ENCODE results near the gene SYT6.

SYT6 gene

GRCh38 chr1:114189398-114189797, 35.7 kb upstream of the SYT6 start:
- H3K9me3 ChIP-seq (ENCODE audit: control extremely low read depth in 1 of 5, control insufficient read depth in 4 of 5, insufficient read depth in 2 of 5, low read depth in 1 of 5, low read length in 4 of 5): no peaks in the 10 kb centered on the region
- H3K27ac ChIP-seq (ENCODE audit: insufficient read depth in 1 of 2, low read depth in 1 of 2, low read length in 2 of 2, poor library complexity in 1 of 2, severe bottlenecking in 2 of 2): no peak overlapping the region
- H3K4me3 ChIP-seq (ENCODE audit: control insufficient read depth in 1 of 7, extremely low read depth in 1 of 7, insufficient read depth in 4 of 7, low read depth in 2 of 7, low read length in 6 of 7): no peak overlapping the region
- POLR2A ChIA-PET: no interaction called here
- H3K36me3 ChIP-seq (ENCODE audit: control insufficient read depth in 4 of 4, insufficient read depth in 4 of 4, low read length in 3 of 4): no peaks in the 10 kb centered on the region
- peaks cover 0 to 4% (median 2%) of the 10 kb centered on the region in 5 experiments for H3K27me3 ChIP-seq (replicated peaks in 2 of 5; ENCODE audit: control insufficient read depth in 4 of 5, insufficient read depth in 5 of 5, low read length in 4 of 5)
- CTCF ChIA-PET: no interaction called here
- 100% methylated on average over 3 of the region's 3 CpGs for WGBS (ENCODE audit: insufficient coverage)
- no peak for DNase-seq
- H3K4me1 ChIP-seq (ENCODE audit: control extremely low read depth in 1 of 4, control insufficient read depth in 4 of 4, insufficient read depth in 4 of 4, low read length in 3 of 4): no peaks in the 10 kb centered on the region

- CTCF ChIA-PET: no interaction called here
- Histone ChIP-seq H3K9me3 (ENCODE audit: control extremely low read depth in 1 of 5, control insufficient read depth in 4 of 5, insufficient read depth in 2 of 5, low read depth in 1 of 5, low read length in 4 of 5) (no peaks in the 10 kb centered on the region), H3K27ac (ENCODE audit: insufficient read depth in 1 of 2, low read depth in 1 of 2, low read length in 2 of 2, poor library complexity in 1 of 2, severe bottlenecking in 2 of 2) (no peak overlapping the region), H3K27me3 (replicated peaks in 2 of 5; ENCODE audit: control insufficient read depth in 4 of 5, insufficient read depth in 5 of 5, low read length in 4 of 5) (no peaks in the 10 kb centered on the region), H3K4me1 (ENCODE audit: control extremely low read depth in 1 of 4, control insufficient read depth in 4 of 4, insufficient read depth in 4 of 4, low read length in 3 of 4) (no peaks in the 10 kb centered on the region), H3K4me3 (ENCODE audit: control insufficient read depth in 1 of 7, extremely low read depth in 1 of 7, insufficient read depth in 4 of 7, low read depth in 2 of 7, low read length in 6 of 7) (no peak overlapping the region), H3K36me3 (ENCODE audit: control insufficient read depth in 4 of 4, insufficient read depth in 4 of 4, low read length in 3 of 4) (no peaks in the 10 kb centered on the region)
- WGBS (ENCODE audit: insufficient coverage): 94% methylated on average over 4 of the region's 4 CpGs
- POLR2A ChIA-PET: no interaction called here
- no peak for DNase-seq
Measured at GRCh38 chr1:114181356-114181755, 27.7 kb upstream of the SYT6 start.

GRCh38 chr1:114180742-114181141, 27.1 kb upstream of the SYT6 start:
- CTCF ChIA-PET: no interaction called here
- 89% methylated on average over 4 of the region's 5 CpGs for WGBS (ENCODE audit: insufficient coverage)
- POLR2A ChIA-PET: no interaction called here

GRCh38 chr1:114178936-114179335, 25.3 kb upstream of the SYT6 start:
- peaks cover 0 to 2% (median 0%) of the 10 kb centered on the region in 5 experiments for H3K27me3 ChIP-seq (replicated peaks in 2 of 5; ENCODE audit: control insufficient read depth in 4 of 5, insufficient read depth in 5 of 5, low read length in 4 of 5)
- 100% methylated on average over 1 of the region's 2 CpGs for WGBS (ENCODE audit: insufficient coverage)

More at GRCh38 chr1:114180742-114181141, 27.1 kb upstream of the SYT6 start:
- H3K4me1 ChIP-seq (ENCODE audit: control extremely low read depth in 1 of 4, control insufficient read depth in 4 of 4, insufficient read depth in 4 of 4, low read length in 3 of 4): no peaks in the 10 kb centered on the region
- no peaks in the 10 kb centered on the region for H3K27me3 ChIP-seq (replicated peaks in 2 of 5; ENCODE audit: control insufficient read depth in 4 of 5, insufficient read depth in 5 of 5, low read length in 4 of 5)
- no peaks in the 10 kb centered on the region for H3K36me3 ChIP-seq (ENCODE audit: control insufficient read depth in 4 of 4, insufficient read depth in 4 of 4, low read length in 3 of 4)
- DNase-seq: no peak
- no peaks in the 10 kb centered on the region for H3K9me3 ChIP-seq (ENCODE audit: control extremely low read depth in 1 of 5, control insufficient read depth in 4 of 5, insufficient read depth in 2 of 5, low read depth in 1 of 5, low read length in 4 of 5)
- no peak overlapping the region for H3K27ac ChIP-seq (ENCODE audit: insufficient read depth in 1 of 2, low read depth in 1 of 2, low read length in 2 of 2, poor library complexity in 1 of 2, severe bottlenecking in 2 of 2)
- H3K4me3 ChIP-seq (ENCODE audit: control insufficient read depth in 1 of 7, extremely low read depth in 1 of 7, insufficient read depth in 4 of 7, low read depth in 2 of 7, low read length in 6 of 7): no peak overlapping the region

GRCh38 chr1:114177282-114177681, 23.6 kb upstream of the SYT6 start:
- H3K27ac ChIP-seq (ENCODE audit: insufficient read depth in 1 of 2, low read depth in 1 of 2, low read length in 2 of 2, poor library complexity in 1 of 2, severe bottlenecking in 2 of 2): no peak overlapping the region
- ChIA-PET CTCF (no interaction called here), POLR2A (no interaction called here)
- no peak for DNase-seq
- H3K36me3 ChIP-seq (ENCODE audit: control insufficient read depth in 4 of 4, insufficient read depth in 4 of 4, low read length in 3 of 4): no peaks in the 10 kb centered on the region
- peaks cover 0 to 5% (median 2%) of the 10 kb centered on the region in 5 experiments for H3K27me3 ChIP-seq (replicated peaks in 2 of 5; ENCODE audit: control insufficient read depth in 4 of 5, insufficient read depth in 5 of 5, low read length in 4 of 5)
- H3K9me3 ChIP-seq (ENCODE audit: control extremely low read depth in 1 of 5, control insufficient read depth in 4 of 5, insufficient read depth in 2 of 5, low read depth in 1 of 5, low read length in 4 of 5): peaks cover 0 to 2% (median 0%) of the 10 kb centered on the region in 5 experiments
- no peaks in the 10 kb centered on the region for H3K4me1 ChIP-seq (ENCODE audit: control extremely low read depth in 1 of 4, control insufficient read depth in 4 of 4, insufficient read depth in 4 of 4, low read length in 3 of 4)
- no peak overlapping the region for H3K4me3 ChIP-seq (ENCODE audit: control insufficient read depth in 1 of 7, extremely low read depth in 1 of 7, insufficient read depth in 4 of 7, low read depth in 2 of 7, low read length in 6 of 7)

More at GRCh38 chr1:114178936-114179335, 25.3 kb upstream of the SYT6 start:
- no peak overlapping the region for H3K4me3 ChIP-seq (ENCODE audit: control insufficient read depth in 1 of 7, extremely low read depth in 1 of 7, insufficient read depth in 4 of 7, low read depth in 2 of 7, low read length in 6 of 7)
- H3K9me3 ChIP-seq (ENCODE audit: control extremely low read depth in 1 of 5, control insufficient read depth in 4 of 5, insufficient read depth in 2 of 5, low read depth in 1 of 5, low read length in 4 of 5): no peaks in the 10 kb centered on the region
- ChIA-PET POLR2A (no interaction called here), CTCF (interaction anchor here (1.9 kb wide), 1 partner anchor 48 kb away, joined by 4 read pairs; no protein-coding TSS in a partner anchor)
- no peaks in the 10 kb centered on the region for H3K36me3 ChIP-seq (ENCODE audit: control insufficient read depth in 4 of 4, insufficient read depth in 4 of 4, low read length in 3 of 4)
- no peaks in the 10 kb centered on the region for H3K4me1 ChIP-seq (ENCODE audit: control extremely low read depth in 1 of 4, control insufficient read depth in 4 of 4, insufficient read depth in 4 of 4, low read length in 3 of 4)
- H3K27ac ChIP-seq (ENCODE audit: insufficient read depth in 1 of 2, low read depth in 1 of 2, low read length in 2 of 2, poor library complexity in 1 of 2, severe bottlenecking in 2 of 2): no peak overlapping the region
- no peak for DNase-seq

GRCh38 chr1:114176366-114176765, 22.7 kb upstream of the SYT6 start:
- Histone ChIP-seq H3K4me3 (ENCODE audit: control insufficient read depth in 1 of 7, extremely low read depth in 1 of 7, insufficient read depth in 4 of 7, low read depth in 2 of 7, low read length in 6 of 7) (no peak overlapping the region), H3K9me3 (ENCODE audit: control extremely low read depth in 1 of 5, control insufficient read depth in 4 of 5, insufficient read depth in 2 of 5, low read depth in 1 of 5, low read length in 4 of 5) (peaks cover 0 to 2% (median 0%) of the 10 kb centered on the region in 5 experiments), H3K4me1 (ENCODE audit: control extremely low read depth in 1 of 4, control insufficient read depth in 4 of 4, insufficient read depth in 4 of 4, low read length in 3 of 4) (no peaks in the 10 kb centered on the region), H3K36me3 (ENCODE audit: control insufficient read depth in 4 of 4, insufficient read depth in 4 of 4, low read length in 3 of 4) (no peaks in the 10 kb centered on the region), H3K27ac (ENCODE audit: insufficient read depth in 1 of 2, low read depth in 1 of 2, low read length in 2 of 2, poor library complexity in 1 of 2, severe bottlenecking in 2 of 2) (no peak overlapping the region), H3K27me3 (replicated peaks in 2 of 5; ENCODE audit: control insufficient read depth in 4 of 5, insufficient read depth in 5 of 5, low read length in 4 of 5) (peaks cover 0 to 5% (median 2%) of the 10 kb centered on the region in 5 experiments)
- no CpG with 5 or more reads among the region's 2 CpGs for WGBS (ENCODE audit: insufficient coverage)
- ChIA-PET CTCF (no interaction called here), POLR2A (no interaction called here)
- no peak for DNase-seq

- Histone ChIP-seq H3K36me3 (ENCODE audit: control insufficient read depth in 4 of 4, insufficient read depth in 4 of 4, low read length in 3 of 4) (no peaks in the 10 kb centered on the region), H3K27ac (ENCODE audit: insufficient read depth in 1 of 2, low read depth in 1 of 2, low read length in 2 of 2, poor library complexity in 1 of 2, severe bottlenecking in 2 of 2) (no peak overlapping the region), H3K27me3 (replicated peaks in 2 of 5; ENCODE audit: control insufficient read depth in 4 of 5, insufficient read depth in 5 of 5, low read length in 4 of 5) (peaks cover 0 to 5% (median 2%) of the 10 kb centered on the region in 5 experiments), H3K4me3 (ENCODE audit: control insufficient read depth in 1 of 7, extremely low read depth in 1 of 7, insufficient read depth in 4 of 7, low read depth in 2 of 7, low read length in 6 of 7) (no peak overlapping the region), H3K9me3 (ENCODE audit: control extremely low read depth in 1 of 5, control insufficient read depth in 4 of 5, insufficient read depth in 2 of 5, low read depth in 1 of 5, low read length in 4 of 5) (peaks cover 0 to 2% (median 0%) of the 10 kb centered on the region in 5 experiments), H3K4me1 (ENCODE audit: control extremely low read depth in 1 of 4, control insufficient read depth in 4 of 4, insufficient read depth in 4 of 4, low read length in 3 of 4) (no peaks in the 10 kb centered on the region)
- WGBS (ENCODE audit: insufficient coverage): 100% methylated on average over 5 of the region's 5 CpGs
- CTCF ChIA-PET: no interaction called here
- DNase-seq: no peak
- POLR2A ChIA-PET: no interaction called here
Measured at GRCh38 chr1:114173680-114174079, 20.0 kb upstream of the SYT6 start.
